Neural cell (in vitro differentiated cells): ENCODE measurements around the gene RFNG. TPM values are rescaled to one million over a fixed set of nuclear protein-coding genes. Genes with fewer than 3 reads are reported as not detected.

Source experiments
- H2AFZ ChIP-seq: fragments of 200-600, 300-800 bp; sonication (generic), shearing (Covaris generic); 2 replicates; pipeline ENCODE4 v1.6.0; 2014; ENCODE audit warnings: low read depth, mild to moderate bottlenecking, antibody characterized with exemption, low read length, moderate library complexity
- H3F3A ChIP-seq: fragments of 200-600 bp; shearing (Covaris generic); 2 replicates; pipeline ENCODE4 v1.6.1; 2016; ENCODE audit warnings: mild to moderate bottlenecking, moderate library complexity, mixed read lengths, antibody characterized with exemption, low read length; ENCODE audit not compliant: insufficient read depth, poor library complexity, severe bottlenecking
- H3K27ac ChIP-seq: fragments of 200-600, 300-800 bp; sonication (generic), shearing (Covaris generic); 2 replicates; pipeline ENCODE4 v1.5.1; 2014; ENCODE audit warnings: mild to moderate bottlenecking, low read length, moderate library complexity
- H3K27me3 ChIP-seq: fragments of 300-800, 200-600 bp; sonication (generic), shearing (Covaris generic); 2 replicates; pipeline ENCODE4 v1.6.0; 2014; ENCODE audit warnings: mild to moderate bottlenecking, low read depth, low read length, moderate library complexity; ENCODE audit not compliant: insufficient read depth
- H3K36me3 ChIP-seq: fragments of 300-800, 200-600 bp; sonication (generic), shearing (Covaris generic); 2 replicates; pipeline ENCODE4 v1.5.1; 2014; ENCODE audit warnings: mild to moderate bottlenecking, antibody characterized with exemption, low read length, moderate library complexity; ENCODE audit not compliant: insufficient read depth
- H3K4me2 ChIP-seq: fragments of 300-800, 200-600 bp; sonication (generic), shearing (Covaris generic); 2 replicates; pipeline ENCODE4 v1.6.0; 2014; ENCODE audit warnings: mild to moderate bottlenecking, low read length
- H3K4me3 ChIP-seq: fragments of 300-800, 200-600 bp; sonication (generic), shearing (Covaris generic); 2 replicates; pipeline ENCODE4 v1.5.1; 2014; ENCODE audit warnings: mild to moderate bottlenecking, low read length, moderate library complexity
- H3K79me2 ChIP-seq: fragments of 200-600 bp; shearing (Covaris generic); replicated peaks from 2 replicates; pipeline ENCODE4 v1.6.0; 2014; ENCODE audit warnings: mild to moderate bottlenecking, low read length, moderate library complexity; ENCODE audit not compliant: insufficient read depth
- H3K9ac ChIP-seq: fragments of 300-800, 200-600 bp; sonication (generic), shearing (Covaris generic); 2 replicates; pipeline ENCODE4 v1.6.1; 2016; ENCODE audit warnings: mild to moderate bottlenecking, low read length, mixed read lengths
- H3K9me2 ChIP-seq: fragments of 200-600 bp; shearing (Covaris generic); 2 replicates; pipeline ENCODE4 v1.6.1; 2016; ENCODE audit warnings: mild to moderate bottlenecking, low read length, mixed read lengths; ENCODE audit not compliant: insufficient read depth
- H3K9me3 ChIP-seq: fragments of 200-600, 300-800 bp; sonication (generic), shearing (Covaris generic); 2 replicates; pipeline ENCODE4 v1.6.1; 2016; ENCODE audit warnings: mild to moderate bottlenecking, mixed run types, low read length, moderate library complexity, mixed read lengths
- H4K20me1 ChIP-seq: fragments of 200-600 bp; shearing (Covaris generic); 2 replicates; pipeline ENCODE4 v1.6.1; 2016; ENCODE audit warnings: mild to moderate bottlenecking, mixed run types; ENCODE audit not compliant: insufficient read depth
- EP300 ChIP-seq: fragments of 450-650 bp; conservative IDR thresholded peaks from 2 replicates; pipeline ENCODE4 v1.6.1; 2014; ENCODE audit warnings: antibody characterized with exemption, mild to moderate bottlenecking, moderate library complexity; ENCODE audit not compliant: poor library complexity, severe bottlenecking
- EZH2 ChIP-seq: fragments of 200-600, 300-800 bp; shearing (Covaris generic), sonication (generic); IDR thresholded peaks from 2 replicates; pipeline ENCODE4 v1.6.1; 2014; ENCODE audit warnings: antibody characterized with exemption, low read length, borderline replicate concordance, mild to moderate bottlenecking; ENCODE audit not compliant: insufficient read depth, poor library complexity, severe bottlenecking
- MXI1 ChIP-seq: fragments of 450-650 bp; conservative IDR thresholded peaks from 2 replicates; pipeline ENCODE4 v1.6.1; 2014; ENCODE audit warnings: antibody characterized with exemption, mild to moderate bottlenecking; ENCODE audit not compliant: poor library complexity, severe bottlenecking
- POLR2AphosphoS5 ChIP-seq: IDR thresholded peaks from 2 replicates; pipeline ENCODE4 v1.6.1; 2012
- RAD21 ChIP-seq: fragments of 450-650 bp; conservative IDR thresholded peaks from 2 replicates; pipeline ENCODE4 v1.6.1; 2014; ENCODE audit warnings: antibody characterized with exemption, mild to moderate bottlenecking, moderate library complexity
- REST ChIP-seq: IDR thresholded peaks from 2 replicates; pipeline ENCODE4 v1.6.1; 2012; ENCODE audit warnings: borderline replicate concordance
- SMC3 ChIP-seq: fragments of 450-650 bp; conservative IDR thresholded peaks from 2 replicates; pipeline ENCODE4 v1.6.1; 2014; ENCODE audit warnings: antibody characterized with exemption, mild to moderate bottlenecking, moderate library complexity; ENCODE audit not compliant: poor library complexity
- TAF1 ChIP-seq: IDR thresholded peaks from 2 replicates; pipeline ENCODE4 v1.6.1; 2012; ENCODE audit warnings: low read depth
- polyA plus RNA-seq: library from polyadenylated mRNA; depleted of rRNA; stranded (reverse); fragments of >200 nt; gene quantifications from 2 replicates; pipeline ENCODE4 v1.2.3, GENCODE V29; 2014
- TF ChIP-seq, protein P1 (sequence below): fragments of 450-650 bp; IDR thresholded peaks from 2 replicates; pipeline ENCODE4 v1.5.1; 2014; ENCODE audit warnings: antibody characterized with exemption, mild to moderate bottlenecking, moderate library complexity; ENCODE audit not compliant: poor library complexity, severe bottlenecking

The RFNG gene
- polyA plus RNA-seq, 1 donor from 2014 or later, result 176 TPM

DNA sequence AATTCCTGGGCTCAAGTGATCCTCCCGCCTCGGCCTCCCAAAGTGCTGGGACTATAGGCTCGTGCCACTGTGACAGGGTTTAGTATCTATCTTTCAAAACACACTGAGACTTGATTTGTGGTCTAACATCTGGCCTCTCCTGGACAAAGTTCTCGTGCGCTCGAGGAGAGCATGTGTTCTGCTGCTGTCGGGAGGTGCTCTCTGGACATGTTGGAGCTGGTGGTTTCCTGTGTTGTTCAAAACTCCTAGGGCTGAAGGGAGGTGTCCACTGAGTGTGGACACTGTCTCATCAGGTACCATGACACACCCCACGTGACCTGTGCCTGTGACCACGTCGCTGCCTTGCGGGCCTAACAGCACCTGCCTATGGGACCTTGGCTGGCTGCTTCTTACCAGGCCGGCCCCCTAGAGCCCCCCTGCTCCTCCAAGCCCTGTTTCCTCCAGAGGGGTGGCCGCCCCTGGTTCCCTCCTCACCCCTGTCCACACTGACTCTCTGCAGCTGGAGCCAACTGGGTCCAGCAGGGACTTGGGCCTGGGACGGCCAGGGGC, 5.6 kb downstream of the RFNG start:
- Histone ChIP-seq H3K79me2 (no peaks in the 10 kb centered on the region), H4K20me1 (no peaks in the 10 kb centered on the region), H3K9me3 (no peaks in the 10 kb centered on the region), H3K27ac (no peak overlapping the region), H3K9me2 (no peaks in the 10 kb centered on the region), H3K36me3 (no peaks in the 10 kb centered on the region), H3K9ac (no peak overlapping the region), H3K4me2 (no peak overlapping the region), H3F3A (no peaks in the 10 kb centered on the region), H3K4me3 (no peak overlapping the region), H2AFZ (no peak overlapping the region), H3K27me3 (no peaks in the 10 kb centered on the region)
- TF ChIP-seq, protein P1, sequence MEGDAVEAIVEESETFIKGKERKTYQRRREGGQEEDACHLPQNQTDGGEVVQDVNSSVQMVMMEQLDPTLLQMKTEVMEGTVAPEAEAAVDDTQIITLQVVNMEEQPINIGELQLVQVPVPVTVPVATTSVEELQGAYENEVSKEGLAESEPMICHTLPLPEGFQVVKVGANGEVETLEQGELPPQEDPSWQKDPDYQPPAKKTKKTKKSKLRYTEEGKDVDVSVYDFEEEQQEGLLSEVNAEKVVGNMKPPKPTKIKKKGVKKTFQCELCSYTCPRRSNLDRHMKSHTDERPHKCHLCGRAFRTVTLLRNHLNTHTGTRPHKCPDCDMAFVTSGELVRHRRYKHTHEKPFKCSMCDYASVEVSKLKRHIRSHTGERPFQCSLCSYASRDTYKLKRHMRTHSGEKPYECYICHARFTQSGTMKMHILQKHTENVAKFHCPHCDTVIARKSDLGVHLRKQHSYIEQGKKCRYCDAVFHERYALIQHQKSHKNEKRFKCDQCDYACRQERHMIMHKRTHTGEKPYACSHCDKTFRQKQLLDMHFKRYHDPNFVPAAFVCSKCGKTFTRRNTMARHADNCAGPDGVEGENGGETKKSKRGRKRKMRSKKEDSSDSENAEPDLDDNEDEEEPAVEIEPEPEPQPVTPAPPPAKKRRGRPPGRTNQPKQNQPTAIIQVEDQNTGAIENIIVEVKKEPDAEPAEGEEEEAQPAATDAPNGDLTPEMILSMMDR, result no peak
- no peak for TF ChIP-seq RAD21
- TF ChIP-seq EZH2, result no peak
- TF ChIP-seq REST, result no peak
- TF ChIP-seq MXI1, result no peak
- TF ChIP-seq EP300, result no peak
- no peak for TF ChIP-seq POLR2AphosphoS5
- TF ChIP-seq TAF1, result no peak
- TF ChIP-seq SMC3, result no peak

DNA sequence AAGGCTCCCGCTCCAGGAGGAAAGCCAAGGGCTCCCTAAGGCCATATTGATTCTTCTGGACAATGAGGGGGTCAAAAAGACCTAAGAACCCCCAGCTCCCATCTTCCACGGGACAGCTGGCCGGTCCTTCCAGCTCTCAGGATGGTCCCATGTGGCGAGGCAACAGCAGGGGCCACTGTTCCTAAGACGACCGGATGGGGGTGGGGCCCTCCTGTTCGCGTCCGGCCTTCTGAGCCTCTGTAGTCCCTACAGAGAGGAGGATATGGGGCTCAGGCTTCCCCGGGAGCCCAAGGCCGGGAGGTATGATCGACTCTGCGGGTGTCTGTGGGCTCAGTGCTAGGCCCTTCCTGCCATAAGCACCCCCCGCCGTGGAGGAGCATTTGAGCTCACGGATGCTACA, 8.1 kb downstream of the RFNG start:
- H3F3A ChIP-seq, result no peaks in the 10 kb centered on the region
- H3K4me2 ChIP-seq, result no peak overlapping the region
- no peaks in the 10 kb centered on the region for H3K36me3 ChIP-seq
- H3K27ac ChIP-seq, result no peak overlapping the region
- H3K4me3 ChIP-seq, result no peak overlapping the region
- no peak overlapping the region for H3K9ac ChIP-seq
- H3K79me2 ChIP-seq, result no peaks in the 10 kb centered on the region
- no peaks in the 10 kb centered on the region for H3K9me3 ChIP-seq
- H3K27me3 ChIP-seq, result no peaks in the 10 kb centered on the region
- H3K9me2 ChIP-seq, result no peaks in the 10 kb centered on the region
- TF ChIP-seq TAF1, result no peak
- no peak for TF ChIP-seq POLR2AphosphoS5
- no peak for TF ChIP-seq EP300
- no peak for TF ChIP-seq SMC3
- TF ChIP-seq RAD21, result no peak
- TF ChIP-seq MXI1, result no peak
- TF ChIP-seq, protein P1, result no peak
- TF ChIP-seq EZH2, result no peak
- TF ChIP-seq REST, result no peak
- no peaks in the 10 kb centered on the region for H4K20me1 ChIP-seq
- no peak overlapping the region for H2AFZ ChIP-seq
